OCI-M1 (cell line): ENCODE data around the gene PKD1L1.

Source experiments
- DNase-seq: peaks from one replicate; lab custom pipeline; 2025; lab: John Stamatoyannopoulos, UW

PKD1L1 gene

GRCh38 chr7:47788083-47788482, 160.2 kb downstream of the PKD1L1 start:
- DNase-seq = no peak

GRCh38 chr7:47787249-47788069, 160.8 kb downstream of the PKD1L1 start:
- DNase-seq = no peak

GRCh38 chr7:47786557-47787248, 161.6 kb downstream of the PKD1L1 start:
- no peak for DNase-seq

GRCh38 chr7:47785923-47786556, 162.2 kb downstream of the PKD1L1 start:
- no peak for DNase-seq

GRCh38 chr7:47783456-47784223, 164.6 kb downstream of the PKD1L1 start:
- no peak for DNase-seq

- DNase-seq = no peak
Measured at GRCh38 chr7:47782792-47783191, 165.5 kb downstream of the PKD1L1 start.

- no peak for DNase-seq
Measured at GRCh38 chr7:47782022-47782421, 166.2 kb downstream of the PKD1L1 start.

- no peak for DNase-seq
Measured at GRCh38 chr7:47780555-47780954, 167.7 kb downstream of the PKD1L1 start.

GRCh38 chr7:47779341-47779771, 168.9 kb downstream of the PKD1L1 start:
- no peak for DNase-seq

- no peak for DNase-seq
Measured at GRCh38 chr7:47778153-47778661, 170.1 kb downstream of the PKD1L1 start.

GRCh38 chr7:47777531-47778152, 170.6 kb downstream of the PKD1L1 start:
- no peak for DNase-seq

GRCh38 chr7:47776335-47776734, 171.9 kb downstream of the PKD1L1 start:
- DNase-seq = no peak

- DNase-seq = no peak
Measured at GRCh38 chr7:47775238-47775637, 173.0 kb downstream of the PKD1L1 start.

- no peak for DNase-seq
Measured at GRCh38 chr7:47772492-47772891, 175.8 kb downstream of the PKD1L1 start.

- no peak for DNase-seq
Measured at GRCh38 chr7:47771990-47772360, 176.3 kb downstream of the PKD1L1 start.

GRCh38 chr7:47771336-47771989, 176.8 kb downstream of the PKD1L1 start:
- no peak for DNase-seq

- no peak for DNase-seq
Measured at GRCh38 chr7:47766126-47766525, 182.1 kb downstream of the PKD1L1 start.

GRCh38 chr7:47765373-47765979, 182.8 kb downstream of the PKD1L1 start:
- no peak for DNase-seq

GRCh38 chr7:47764746-47765145, 183.5 kb downstream of the PKD1L1 start:
- DNase-seq = no peak
